Effector memory CD4-positive, alpha-beta T cell (primary cell): Measurements from ENCODE around the gene MBD2.

Source experiments
- DNase-seq, 3 donors: peaks; one replicate each; pipeline ENCODE4 v3.0.0-alpha.2; 2020
- H3K27ac ChIP-seq: 2 replicates; pipeline ENCODE4 v1.7.0; 2013; ENCODE audit warnings: mild to moderate bottlenecking, low read length, moderate library complexity; ENCODE audit not compliant: insufficient read depth, poor library complexity, severe bottlenecking
- H3K27me3 ChIP-seq: replicated peaks from 2 replicates; pipeline ENCODE4 v1.7.0; 2013; ENCODE audit warnings: mild to moderate bottlenecking, low read length; ENCODE audit not compliant: insufficient read depth, control insufficient read depth, poor library complexity, severe bottlenecking
- H3K36me3 ChIP-seq: 2 replicates; pipeline ENCODE4 v1.7.0; 2013; ENCODE audit warnings: mild to moderate bottlenecking, low read length, moderate library complexity; ENCODE audit not compliant: control insufficient read depth, insufficient read depth
- H3K4me1 ChIP-seq: 2 replicates; pipeline ENCODE4 v1.7.0; 2013; ENCODE audit warnings: low read length, mild to moderate bottlenecking; ENCODE audit not compliant: control insufficient read depth, insufficient read depth, poor library complexity, severe bottlenecking
- H3K4me3 ChIP-seq: 2 replicates; pipeline ENCODE4 v1.7.0; 2013; ENCODE audit warnings: low read length, low read depth, mild to moderate bottlenecking; ENCODE audit not compliant: insufficient read depth, poor library complexity, severe bottlenecking
- H3K9me3 ChIP-seq: 2 replicates; pipeline ENCODE4 v1.7.0; 2013; ENCODE audit warnings: mild to moderate bottlenecking, low read length, moderate library complexity; ENCODE audit not compliant: control insufficient read depth

The MBD2 gene

DNA sequence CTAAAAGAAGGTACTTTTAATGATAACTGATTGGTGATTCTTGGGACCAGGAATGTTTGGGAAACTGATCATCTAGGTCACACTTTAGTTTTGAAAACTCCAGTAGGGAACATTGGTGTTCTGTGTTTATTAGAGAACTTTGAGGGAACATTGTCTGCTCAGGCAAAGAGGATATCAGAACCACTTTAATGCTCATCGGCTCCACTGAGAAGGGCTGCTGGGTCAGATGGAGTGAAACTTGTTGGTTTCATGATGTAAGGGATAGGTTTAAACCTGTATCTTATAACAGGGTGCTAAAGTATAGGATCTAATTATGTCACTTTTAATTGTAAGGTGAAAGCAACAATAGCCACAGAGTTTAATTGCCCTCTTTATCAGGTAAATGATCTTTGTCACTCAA is 30.7 kb upstream of the MBD2 start:
- Histone ChIP-seq H3K9me3 (no peaks in the 10 kb centered on the region), H3K36me3 (no peaks in the 10 kb centered on the region), H3K4me1 (no peaks in the 10 kb centered on the region), H3K27ac (no peak overlapping the region), H3K4me3 (no peak overlapping the region), H3K27me3 (no peaks in the 10 kb centered on the region)
- DNase-seq = no peak

- H3K4me1 ChIP-seq = no peaks in the 10 kb centered on the region
- no peaks in the 10 kb centered on the region for H3K27me3 ChIP-seq
- no peaks in the 10 kb centered on the region for H3K9me3 ChIP-seq
- no peak overlapping the region for H3K4me3 ChIP-seq
- H3K36me3 ChIP-seq = no peaks in the 10 kb centered on the region
- H3K27ac ChIP-seq = no peak overlapping the region
- DNase-seq = no peak
Observed at GRCh38 chr18:54254265-54254758, 29.8 kb upstream of the MBD2 start.

- Histone ChIP-seq H3K4me1 (peaks cover 3% of the 10 kb centered on the region), H3K27ac (no peak overlapping the region), H3K36me3 (no peaks in the 10 kb centered on the region), H3K9me3 (no peaks in the 10 kb centered on the region), H3K27me3 (no peaks in the 10 kb centered on the region), H3K4me3 (no peak overlapping the region)
- no peak for DNase-seq
Observed at GRCh38 chr18:54251606-54252390, 27.3 kb upstream of the MBD2 start.

GRCh38 chr18:54250846-54251261 is 26.4 kb upstream of the MBD2 start:
- H3K4me3 ChIP-seq = no peak overlapping the region
- H3K9me3 ChIP-seq = no peaks in the 10 kb centered on the region
- H3K27me3 ChIP-seq = no peaks in the 10 kb centered on the region
- peaks cover 3% of the 10 kb centered on the region for H3K4me1 ChIP-seq
- H3K27ac ChIP-seq = no peak overlapping the region
- no peaks in the 10 kb centered on the region for H3K36me3 ChIP-seq
- no peak for DNase-seq

GRCh38 chr18:54247511-54248175 is 23.2 kb upstream of the MBD2 start:
- no peak for DNase-seq
- Histone ChIP-seq H3K27ac (no peak overlapping the region), H3K27me3 (no peaks in the 10 kb centered on the region), H3K4me1 (peaks cover 3% of the 10 kb centered on the region), H3K4me3 (no peak overlapping the region), H3K36me3 (no peaks in the 10 kb centered on the region), H3K9me3 (no peaks in the 10 kb centered on the region)

DNA sequence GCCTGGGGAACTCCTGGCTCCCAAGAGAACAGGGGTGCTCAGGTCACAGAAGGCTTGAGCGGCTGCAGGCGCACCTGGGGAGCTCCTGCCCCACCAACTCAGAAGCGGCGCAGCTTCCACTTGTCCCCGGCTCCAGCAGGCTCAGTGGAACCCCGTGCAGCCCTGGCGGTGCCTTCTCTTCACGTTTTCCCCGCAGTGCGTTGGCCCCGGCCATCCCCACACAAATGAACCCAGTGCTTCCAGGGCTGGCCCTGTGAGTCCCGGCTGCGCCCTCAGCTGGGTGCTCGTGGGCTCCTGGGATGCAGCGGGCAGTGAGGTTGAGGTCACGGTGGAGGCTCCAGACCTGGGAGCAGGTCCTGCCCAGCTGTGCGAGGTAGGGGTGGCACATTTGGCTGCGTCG is 17.9 kb upstream of the MBD2 start:
- no peak overlapping the region for H3K27ac ChIP-seq
- peaks cover 3% of the 10 kb centered on the region for H3K4me1 ChIP-seq
- H3K4me3 ChIP-seq = no peak overlapping the region
- H3K9me3 ChIP-seq = no peaks in the 10 kb centered on the region
- DNase-seq = no peak
- H3K27me3 ChIP-seq = no peaks in the 10 kb centered on the region
- no peaks in the 10 kb centered on the region for H3K36me3 ChIP-seq

- no peak overlapping the region for H3K27ac ChIP-seq
Observed at GRCh38 chr18:54241483-54241882, 17.0 kb upstream of the MBD2 start.

DNA sequence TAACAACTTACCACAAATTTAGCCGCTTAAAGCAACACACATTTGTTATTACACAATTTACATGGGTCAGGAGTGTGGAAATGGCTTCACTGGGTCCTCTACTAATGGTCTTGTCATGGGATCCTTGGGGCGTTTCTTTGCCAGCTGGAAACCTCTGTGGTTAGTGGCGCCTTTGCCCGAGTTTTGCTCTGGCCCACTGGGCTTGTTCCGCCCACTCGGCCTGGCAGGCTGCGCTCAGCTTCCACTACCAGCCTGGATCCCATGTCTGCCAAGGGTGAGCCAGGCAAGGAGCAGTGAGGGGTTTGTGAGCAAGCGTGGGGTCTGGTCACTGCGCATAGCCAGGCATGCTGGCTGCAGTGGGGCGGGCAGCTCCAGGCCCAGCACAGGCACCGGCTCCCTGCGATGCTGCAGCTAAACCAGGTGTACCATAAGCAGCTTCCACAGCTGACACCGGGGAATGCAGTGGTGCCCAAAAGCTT is 16.2 kb upstream of the MBD2 start:
- Histone ChIP-seq H3K4me1 (no peaks in the 10 kb centered on the region), H3K36me3 (no peaks in the 10 kb centered on the region), H3K9me3 (no peaks in the 10 kb centered on the region), H3K27me3 (no peaks in the 10 kb centered on the region), H3K27ac (no peak overlapping the region), H3K4me3 (no peak overlapping the region)
- DNase-seq = no peak

More at GRCh38 chr18:54241483-54241882, 17.0 kb upstream of the MBD2 start:
- H3K4me3 ChIP-seq = no peak overlapping the region
- no peaks in the 10 kb centered on the region for H3K9me3 ChIP-seq
- H3K4me1 ChIP-seq = no peaks in the 10 kb centered on the region
- no peak for DNase-seq
- no peaks in the 10 kb centered on the region for H3K36me3 ChIP-seq
- H3K27me3 ChIP-seq = no peaks in the 10 kb centered on the region

GRCh38 chr18:54239601-54240000 is 15.1 kb upstream of the MBD2 start:
- Histone ChIP-seq H3K4me3 (no peak overlapping the region), H3K27ac (no peak overlapping the region), H3K27me3 (no peaks in the 10 kb centered on the region), H3K4me1 (no peaks in the 10 kb centered on the region), H3K36me3 (no peaks in the 10 kb centered on the region), H3K9me3 (no peaks in the 10 kb centered on the region)
- no peak for DNase-seq

DNA sequence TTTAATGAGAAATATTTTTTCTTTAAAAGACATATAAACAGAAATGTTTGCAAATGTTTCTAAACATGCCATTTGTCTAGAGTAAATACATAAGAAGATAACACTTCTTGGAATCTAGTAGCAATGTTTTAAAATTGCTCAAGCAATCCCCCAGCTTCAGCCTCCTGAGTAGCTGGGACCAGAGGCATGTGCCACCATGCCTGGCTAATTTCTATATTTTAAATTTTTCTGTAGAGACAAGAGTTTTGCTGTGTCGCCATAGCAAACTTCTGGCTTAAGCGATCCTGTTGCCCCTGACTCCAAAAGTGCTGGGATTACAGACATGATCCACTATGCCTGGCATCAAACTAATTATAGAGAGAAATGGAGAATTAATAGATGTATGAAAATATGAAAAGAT is 14.6 kb upstream of the MBD2 start:
- Histone ChIP-seq H3K27ac (no peak overlapping the region), H3K9me3 (no peaks in the 10 kb centered on the region), H3K4me1 (no peaks in the 10 kb centered on the region), H3K4me3 (no peak overlapping the region), H3K36me3 (no peaks in the 10 kb centered on the region), H3K27me3 (no peaks in the 10 kb centered on the region)
- no peak for DNase-seq
